Liver (tissue), 3 donors: ENCODE results near the gene METTL4.

Experiments used
- GABPA ChIP-seq, 2 donors: IDR thresholded peaks in 1 of 2; conservative IDR thresholded peaks in 1 of 2; 2 replicates each; pipeline ENCODE4 v1.6.1; 2016; ENCODE audit warnings: antibody characterized with exemption in 2 of 2, mild to moderate bottlenecking in 1 of 2, moderate library complexity in 1 of 2
- HNF4A ChIP-seq, 2 donors: conservative IDR thresholded peaks; 2 replicates each; pipeline ENCODE4 v1.6.1; 2016; ENCODE audit warnings: antibody characterized with exemption in 2 of 2, mild to moderate bottlenecking in 2 of 2
- HNF4G ChIP-seq: IDR thresholded peaks from 2 replicates; pipeline ENCODE4 v1.6.1; 2016; ENCODE audit warnings: antibody characterized with exemption
- RXRA ChIP-seq, 2 donors: IDR thresholded peaks; 2 replicates each; pipeline ENCODE4 v1.6.1; 2017 to 2018; ENCODE audit warnings: antibody characterized with exemption in 2 of 2, mild to moderate bottlenecking in 1 of 2
- TAF1 ChIP-seq: conservative IDR thresholded peaks from 2 replicates; pipeline ENCODE4 v1.6.1; 2016; ENCODE audit warnings: antibody characterized with exemption, mild to moderate bottlenecking
- YY1 ChIP-seq: IDR thresholded peaks from 2 replicates; pipeline ENCODE4 v1.6.1; 2016; ENCODE audit warnings: antibody characterized with exemption, mild to moderate bottlenecking
- TF ChIP-seq, protein P1 (sequence below): IDR thresholded peaks from 2 replicates; pipeline ENCODE4 v1.6.1; 2016; ENCODE audit warnings: antibody characterized with exemption
- TF ChIP-seq, protein P2 (sequence below): fragments of 150-350 bp; IDR thresholded peaks from 2 replicates; pipeline ENCODE4 v1.5.1; 2017; ENCODE audit warnings: improper control_type of control experiment, low read depth, low read length; ENCODE audit not compliant: missing input control
- donor health status: healthy.
- donor health status: healthy.

DNA sequence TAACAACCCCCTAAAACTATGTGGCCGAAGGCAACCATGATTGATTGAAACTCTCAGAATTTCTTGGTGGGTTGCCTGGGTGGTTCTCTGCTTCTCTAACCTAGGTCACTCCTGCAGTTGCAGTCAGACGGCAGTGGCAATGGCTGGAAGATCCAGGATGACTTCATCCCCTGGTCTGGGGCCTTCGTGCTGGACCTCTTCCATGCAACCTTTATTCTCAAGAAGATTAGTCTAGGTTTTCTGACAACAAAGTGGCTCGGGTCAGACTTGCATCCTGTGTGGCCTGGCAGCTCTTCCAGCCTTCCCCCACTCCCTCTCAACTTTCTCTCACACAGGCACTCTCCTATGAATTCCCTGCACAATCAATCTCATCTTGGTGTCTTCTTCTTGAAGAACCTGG lies 76.4 kb downstream of the METTL4 start:
- TF ChIP-seq, protein P1, sequence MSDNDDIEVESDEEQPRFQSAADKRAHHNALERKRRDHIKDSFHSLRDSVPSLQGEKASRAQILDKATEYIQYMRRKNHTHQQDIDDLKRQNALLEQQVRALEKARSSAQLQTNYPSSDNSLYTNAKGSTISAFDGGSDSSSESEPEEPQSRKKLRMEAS: no peak
- TF ChIP-seq, protein P2, sequence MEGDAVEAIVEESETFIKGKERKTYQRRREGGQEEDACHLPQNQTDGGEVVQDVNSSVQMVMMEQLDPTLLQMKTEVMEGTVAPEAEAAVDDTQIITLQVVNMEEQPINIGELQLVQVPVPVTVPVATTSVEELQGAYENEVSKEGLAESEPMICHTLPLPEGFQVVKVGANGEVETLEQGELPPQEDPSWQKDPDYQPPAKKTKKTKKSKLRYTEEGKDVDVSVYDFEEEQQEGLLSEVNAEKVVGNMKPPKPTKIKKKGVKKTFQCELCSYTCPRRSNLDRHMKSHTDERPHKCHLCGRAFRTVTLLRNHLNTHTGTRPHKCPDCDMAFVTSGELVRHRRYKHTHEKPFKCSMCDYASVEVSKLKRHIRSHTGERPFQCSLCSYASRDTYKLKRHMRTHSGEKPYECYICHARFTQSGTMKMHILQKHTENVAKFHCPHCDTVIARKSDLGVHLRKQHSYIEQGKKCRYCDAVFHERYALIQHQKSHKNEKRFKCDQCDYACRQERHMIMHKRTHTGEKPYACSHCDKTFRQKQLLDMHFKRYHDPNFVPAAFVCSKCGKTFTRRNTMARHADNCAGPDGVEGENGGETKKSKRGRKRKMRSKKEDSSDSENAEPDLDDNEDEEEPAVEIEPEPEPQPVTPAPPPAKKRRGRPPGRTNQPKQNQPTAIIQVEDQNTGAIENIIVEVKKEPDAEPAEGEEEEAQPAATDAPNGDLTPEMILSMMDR: no peak
- TF ChIP-seq RXRA (IDR thresholded peaks at IDR 0.05) (no peak), YY1 (no peak), TAF1 (no peak), HNF4G (no peak), HNF4A (conservative IDR thresholded peaks at IDR 0.05) (no peak), GABPA (IDR thresholded peaks at IDR 0.05 in 1 of 2, conservative IDR thresholded peaks at IDR 0.05 in 1 of 2) (no peak)
